Epithelial cell of proximal tubule (primary cell): Measurements from ENCODE around the gene TUT4. TPM values are rescaled to one million over a fixed set of nuclear protein-coding genes. Genes with fewer than 3 reads are reported as not detected.

ENCODE experiments used
- DNase-seq: peaks from one replicate; pipeline ENCODE4 v3.0.0-alpha.2; 2011; ENCODE audit warnings: low read depth
- H3K4me3 ChIP-seq: 2 replicates; pipeline ENCODE4 v1.5.1; 2011; ENCODE audit warnings: low read depth, mild to moderate bottlenecking, low read length
- CTCF ChIP-seq: conservative IDR thresholded peaks from 2 replicates; pipeline ENCODE4 v1.5.1; 2012; ENCODE audit warnings: low read depth, mild to moderate bottlenecking, low read length
- total RNA-seq: library from RNA; depleted of rRNA; stranded (reverse); fragments of >200 nt; gene quantifications from 2 replicates; pipeline ENCODE4 v1.2.3, GENCODE V29; 2015

The TUT4 gene
- total RNA-seq, 1 donor from 2014 or later = 18.7 TPM

- DNase-seq = peak; percentile 25
- peak overlapping the region; percentile 92 for H3K4me3 ChIP-seq
- no peak for TF ChIP-seq CTCF
These were observed 1.2 kb downstream of the TUT4 start for GRCh38 chr1:52551507-52552235.

- no peak for TF ChIP-seq CTCF
- no peak overlapping the region for H3K4me3 ChIP-seq
- DNase-seq = no peak
These were observed 2.4 kb downstream of the TUT4 start for GRCh38 chr1:52550447-52550846.

- DNase-seq = no peak
- TF ChIP-seq CTCF = no peak
- no peak overlapping the region for H3K4me3 ChIP-seq
These were observed 3.6 kb downstream of the TUT4 start for GRCh38 chr1:52549267-52549666.

GRCh38 chr1:52546852-52547251 is 6.0 kb downstream of the TUT4 start:
- TF ChIP-seq CTCF = no peak
- DNase-seq = no peak
- H3K4me3 ChIP-seq = no peak overlapping the region

GRCh38 chr1:52544665-52545525 is 8.0 kb downstream of the TUT4 start:
- TF ChIP-seq CTCF = no peak
- no peak for DNase-seq
- no peak overlapping the region for H3K4me3 ChIP-seq

- no peak overlapping the region for H3K4me3 ChIP-seq
- TF ChIP-seq CTCF = no peak
- DNase-seq = no peak
These were observed 10.7 kb downstream of the TUT4 start for GRCh38 chr1:52542085-52542688.
